ENCODE data around the gene TGM3.

The TGM3 gene

GRCh38 chr20:2273634-2274302, 22.0 kb upstream of the TGM3 start:
- TF ChIP-seq REST (IDR thresholded peaks at IDR 0.05; ENCODE audit: insufficient read depth in 1 of 2, low read depth in 2 of 2, low read length in 2 of 2) (no peak), FOXP2 (optimal IDR thresholded peaks at IDR 0.05; ENCODE audit: borderline replicate concordance, extremely low read depth, extremely low read length, insufficient read depth) (no peak), SIN3A (IDR thresholded peaks at IDR 0.05; ENCODE audit: borderline replicate concordance, insufficient read depth, low read length) (no peak), POLR2AphosphoS5 (IDR thresholded peaks at IDR 0.05; ENCODE audit: low read depth, low read length) (no peak), TAF1 (IDR thresholded peaks at IDR 0.05; ENCODE audit: borderline replicate concordance, insufficient read depth, low read length) (no peak)

GRCh38 chr20:2276015-2276414, 19.8 kb upstream of the TGM3 start:
- TF ChIP-seq REST (IDR thresholded peaks at IDR 0.05; ENCODE audit: insufficient read depth in 1 of 2, low read depth in 2 of 2, low read length in 2 of 2) (no peak), POLR2AphosphoS5 (IDR thresholded peaks at IDR 0.05; ENCODE audit: low read depth, low read length) (no peak), SIN3A (IDR thresholded peaks at IDR 0.05; ENCODE audit: borderline replicate concordance, insufficient read depth, low read length) (no peak), FOXP2 (optimal IDR thresholded peaks at IDR 0.05; ENCODE audit: borderline replicate concordance, extremely low read depth, extremely low read length, insufficient read depth) (no peak), TAF1 (IDR thresholded peaks at IDR 0.05; ENCODE audit: borderline replicate concordance, insufficient read depth, low read length) (no peak)

- TF ChIP-seq REST (IDR thresholded peaks at IDR 0.05; ENCODE audit: insufficient read depth in 1 of 2, low read depth in 2 of 2, low read length in 2 of 2) (no peak), TAF1 (IDR thresholded peaks at IDR 0.05; ENCODE audit: borderline replicate concordance, insufficient read depth, low read length) (no peak), FOXP2 (optimal IDR thresholded peaks at IDR 0.05; ENCODE audit: borderline replicate concordance, extremely low read depth, extremely low read length, insufficient read depth) (no peak), POLR2AphosphoS5 (IDR thresholded peaks at IDR 0.05; ENCODE audit: low read depth, low read length) (no peak), SIN3A (IDR thresholded peaks at IDR 0.05; ENCODE audit: borderline replicate concordance, insufficient read depth, low read length) (no peak)
Measured at GRCh38 chr20:2279253-2279779, 16.5 kb upstream of the TGM3 start.

- TF ChIP-seq TAF1 (IDR thresholded peaks at IDR 0.05; ENCODE audit: borderline replicate concordance, insufficient read depth, low read length) = no peak
- no peak for TF ChIP-seq POLR2AphosphoS5 (IDR thresholded peaks at IDR 0.05; ENCODE audit: low read depth, low read length)
- no peak for TF ChIP-seq REST (IDR thresholded peaks at IDR 0.05; ENCODE audit: insufficient read depth in 1 of 2, low read depth in 2 of 2, low read length in 2 of 2)
- TF ChIP-seq FOXP2 (optimal IDR thresholded peaks at IDR 0.05; ENCODE audit: borderline replicate concordance, extremely low read depth, extremely low read length, insufficient read depth) = no peak
- no peak for TF ChIP-seq SIN3A (IDR thresholded peaks at IDR 0.05; ENCODE audit: borderline replicate concordance, insufficient read depth, low read length)
Measured at GRCh38 chr20:2280082-2280481, 15.7 kb upstream of the TGM3 start.
